DND-41 (cell line): ENCODE results near the gene ZNF280A.

Experiments
- CTCF ChIP-seq: IDR thresholded peaks from 2 replicates; pipeline ENCODE4 v1.5.1; 2012; ENCODE audit warnings: borderline replicate concordance, low read length, moderate library complexity, mild to moderate bottlenecking; ENCODE audit not compliant: poor library complexity, severe bottlenecking; ENCODE audit errors: extremely low read depth
- EZH2 ChIP-seq: IDR thresholded peaks from 3 replicates; pipeline ENCODE4 v1.6.1; 2012; ENCODE audit warnings: borderline replicate concordance, low read depth, mild to moderate bottlenecking, moderate library complexity, low read length, inconsistent platforms; ENCODE audit not compliant: severe bottlenecking

DNA sequence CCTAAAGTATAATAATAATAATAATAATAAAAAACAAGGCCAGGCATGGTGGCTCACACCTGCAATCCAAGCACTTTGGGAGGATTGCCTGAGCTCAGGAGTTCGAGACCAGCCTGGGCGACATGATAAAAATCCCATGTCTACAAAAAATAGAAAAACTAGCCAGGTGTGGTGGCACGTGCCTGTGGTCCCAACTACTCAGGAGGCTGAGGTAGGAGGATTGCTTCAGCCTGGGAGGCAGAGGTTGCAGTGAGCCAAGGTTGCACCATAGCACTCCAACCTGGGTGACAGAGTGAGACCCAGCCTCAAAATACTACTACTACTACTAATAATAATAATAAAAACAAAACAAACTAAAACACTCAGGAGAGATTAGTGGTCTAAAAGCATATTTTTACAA, 15.6 kb upstream of the ZNF280A start:
- TF ChIP-seq CTCF, result no peak
- TF ChIP-seq EZH2, result no peak
